DOHH2 (cell line): Measurements from ENCODE around the gene STAT2.

Experiments
- EZH2phosphoT487 ChIP-seq: fragments of 200-600 bp; sonication (generic); IDR thresholded peaks from 2 replicates; pipeline ENCODE4 v1.6.1; 2017; ENCODE audit warnings: borderline replicate concordance, mild to moderate bottlenecking, antibody characterized with exemption, low read length, moderate library complexity, mixed read lengths
- TF ChIP-seq, protein P1 (sequence below): fragments of 200-600 bp; sonication (generic); IDR thresholded peaks from one replicate; pipeline ENCODE4 v1.5.1; 2014; ENCODE audit warnings: antibody characterized with exemption, mild to moderate bottlenecking, low read depth, low read length; ENCODE audit not compliant: poor library complexity, severe bottlenecking

DNA sequence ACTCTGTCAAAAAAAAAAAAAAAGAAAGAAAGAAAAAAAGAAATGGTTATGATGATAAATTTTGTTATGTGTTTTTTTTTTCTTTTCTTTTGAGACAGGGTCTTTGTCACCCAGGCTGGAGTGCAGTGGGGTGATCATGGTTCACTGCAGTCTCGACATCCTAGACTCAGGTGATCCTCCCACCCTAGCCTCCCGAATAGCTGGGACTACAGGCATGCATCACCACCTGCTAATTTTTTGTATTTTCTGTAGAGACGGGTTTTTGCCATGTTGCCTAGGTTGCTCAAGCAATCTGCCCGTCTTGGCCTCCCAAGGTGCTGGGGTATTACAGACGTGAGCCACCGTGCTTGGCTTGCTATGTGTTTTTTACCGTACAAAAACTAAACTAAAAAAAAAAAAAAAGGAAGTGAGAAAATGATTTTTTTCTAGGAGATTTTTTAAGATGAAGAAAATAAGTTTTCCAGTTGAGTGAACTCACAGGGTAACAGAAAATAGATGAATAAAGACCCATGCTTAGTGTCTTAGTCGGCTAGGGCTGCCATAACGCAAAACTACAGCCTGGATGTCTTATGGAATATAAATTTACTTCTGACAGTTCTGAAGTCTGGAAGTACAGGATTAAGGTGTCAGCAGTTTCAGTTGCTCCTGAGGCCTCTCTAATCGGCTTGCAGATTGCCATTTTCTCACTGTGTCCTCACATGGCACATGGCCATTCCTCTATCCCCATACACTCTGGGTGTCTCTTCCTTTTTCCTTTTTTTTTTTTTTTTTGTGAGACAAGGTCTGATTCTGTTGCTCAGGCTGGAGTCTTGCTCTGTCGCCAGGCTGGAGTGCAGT, 15.9 kb upstream of the STAT2 start:
- TF ChIP-seq, protein P1, sequence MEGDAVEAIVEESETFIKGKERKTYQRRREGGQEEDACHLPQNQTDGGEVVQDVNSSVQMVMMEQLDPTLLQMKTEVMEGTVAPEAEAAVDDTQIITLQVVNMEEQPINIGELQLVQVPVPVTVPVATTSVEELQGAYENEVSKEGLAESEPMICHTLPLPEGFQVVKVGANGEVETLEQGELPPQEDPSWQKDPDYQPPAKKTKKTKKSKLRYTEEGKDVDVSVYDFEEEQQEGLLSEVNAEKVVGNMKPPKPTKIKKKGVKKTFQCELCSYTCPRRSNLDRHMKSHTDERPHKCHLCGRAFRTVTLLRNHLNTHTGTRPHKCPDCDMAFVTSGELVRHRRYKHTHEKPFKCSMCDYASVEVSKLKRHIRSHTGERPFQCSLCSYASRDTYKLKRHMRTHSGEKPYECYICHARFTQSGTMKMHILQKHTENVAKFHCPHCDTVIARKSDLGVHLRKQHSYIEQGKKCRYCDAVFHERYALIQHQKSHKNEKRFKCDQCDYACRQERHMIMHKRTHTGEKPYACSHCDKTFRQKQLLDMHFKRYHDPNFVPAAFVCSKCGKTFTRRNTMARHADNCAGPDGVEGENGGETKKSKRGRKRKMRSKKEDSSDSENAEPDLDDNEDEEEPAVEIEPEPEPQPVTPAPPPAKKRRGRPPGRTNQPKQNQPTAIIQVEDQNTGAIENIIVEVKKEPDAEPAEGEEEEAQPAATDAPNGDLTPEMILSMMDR = no peak
- no peak for TF ChIP-seq EZH2phosphoT487
